PC-3 (cell line): ENCODE results near the gene LYRM9. TPM values are rescaled to one million over a fixed set of nuclear protein-coding genes. Genes with fewer than 3 reads are reported as not detected.

Experiments used
- ATAC-seq: fragments of 200-7000 bp; cut with Tn5 transposase; 2 replicates; pipeline ENCODE4 v1.9.1; 2020; ENCODE audit warnings: mild to moderate bottlenecking, moderate library complexity
- BruUV-seq: library from RNA; stranded (reverse); fragments of 400-500 nt; replicated peaks from 2 replicates; lab custom pipeline; 2021; lab: Mats Ljungman, UMichigan
- CTCF ChIA-PET: fragments of 300-600 bp; sonication (Branson Sonifier 250); formaldehyde crosslinking; loops from one replicate; lab custom pipeline; 2022; ENCODE audit warnings: antibody characterized with exemption; lab: Charles Lee
- POLR2A ChIA-PET: fragments of 300-600 bp; sonication (Branson Sonifier 250); formaldehyde crosslinking; loops from one replicate; lab custom pipeline; 2022; ENCODE audit warnings: antibody characterized with exemption; ENCODE audit not compliant: unreplicated experiment; lab: Charles Lee
- DNase-seq: peaks from one replicate; pipeline ENCODE4 v3.0.0-alpha.2; 2015
- H2AFZ ChIP-seq: fragments of 300-600 bp; sonication (generic); 2 replicates; pipeline ENCODE4 v1.6.0; 2016; ENCODE audit warnings: antibody characterized with exemption, low read length
- H3F3A ChIP-seq: fragments of 300-600 bp; sonication (generic); one replicate; pipeline ENCODE4 v1.6.0; 2017; ENCODE audit warnings: antibody characterized with exemption, low read length, control low read depth, mild to moderate bottlenecking; ENCODE audit not compliant: unreplicated experiment
- H3K27ac ChIP-seq: fragments of 300-600 bp; sonication (generic); 2 replicates; pipeline ENCODE4 v1.5.1; 2016; ENCODE audit warnings: mild to moderate bottlenecking, low read length
- H3K27me3 ChIP-seq: fragments of 300-600 bp; sonication (generic); 2 replicates; pipeline ENCODE4 v1.6.1; 2016; ENCODE audit warnings: low read length, mixed read lengths
- H3K36me3 ChIP-seq: fragments of 300-600 bp; sonication (generic); 2 replicates; pipeline ENCODE4 v1.6.1; 2016; ENCODE audit warnings: low read depth, mixed run types, low read length, mixed read lengths
- H3K4me1 ChIP-seq: fragments of 300-600 bp; sonication (generic); 2 replicates; pipeline ENCODE4 v1.5.1; 2016; ENCODE audit warnings: low read length; ENCODE audit not compliant: insufficient read depth
- H3K4me2 ChIP-seq: fragments of 300-600 bp; sonication (generic); 2 replicates; pipeline ENCODE4 v1.6.0; 2016; ENCODE audit warnings: low read length
- H3K4me3 ChIP-seq: fragments of 300-600 bp; sonication (generic); 2 replicates; pipeline ENCODE4 v1.5.1; 2016; ENCODE audit warnings: mild to moderate bottlenecking, low read length, mixed read lengths
- H3K79me2 ChIP-seq: fragments of 300-600 bp; sonication (generic); 2 replicates; pipeline ENCODE4 v1.6.1; 2017; ENCODE audit warnings: low read length, mixed read lengths
- H3K9ac ChIP-seq: fragments of 300-600 bp; sonication (generic); 2 replicates; pipeline ENCODE4 v1.6.0; 2016; ENCODE audit warnings: mild to moderate bottlenecking, low read length
- H3K9me2 ChIP-seq: fragments of 300-600 bp; sonication (generic); replicated peaks from 2 replicates; pipeline ENCODE4 v1.6.1; 2016; ENCODE audit warnings: mixed run types, low read length, mixed read lengths
- H3K9me3 ChIP-seq: fragments of 300-600 bp; sonication (generic); 2 replicates; pipeline ENCODE4 v1.6.1; 2016; ENCODE audit warnings: low read length, mixed read lengths
- H4K20me1 ChIP-seq: fragments of 300-600 bp; sonication (generic); 2 replicates; pipeline ENCODE4 v1.6.1; 2016; ENCODE audit warnings: low read length, mixed read lengths
- EZH2 ChIP-seq: fragments of 300-600 bp; sonication (generic); IDR thresholded peaks from one replicate; pipeline ENCODE4 v1.6.1; 2017; ENCODE audit warnings: antibody characterized with exemption, mild to moderate bottlenecking, low read length; ENCODE audit not compliant: unreplicated experiment
- EZH2phosphoT487 ChIP-seq: fragments of 300-600 bp; sonication (generic); IDR thresholded peaks from 2 replicates; pipeline ENCODE4 v1.6.1; 2018; ENCODE audit warnings: mild to moderate bottlenecking, antibody characterized with exemption, low read length, borderline replicate concordance
- intact Hi-C: fragments of 100-400 bp; cut with micrococcal nuclease; formaldehyde crosslinking; loops from 2 replicates; pipeline ENCODE4 v1.9.0; 2023
- total RNA-seq: library from RNA; depleted of rRNA; stranded (reverse); fragments of >200 nt; gene quantifications from 2 replicates; pipeline ENCODE4 v1.2.3, GENCODE V29; 2014
- TF ChIP-seq, protein P1 (sequence below): fragments of 300-600 bp; sonication (generic); conservative IDR thresholded peaks from 2 replicates; pipeline ENCODE4 v1.5.1; 2017; ENCODE audit warnings: antibody characterized with exemption, low read depth, mild to moderate bottlenecking, low read length

LYRM9 gene
- total RNA-seq, 1 experiment from 2014 or later = 0.58 TPM

DNA sequence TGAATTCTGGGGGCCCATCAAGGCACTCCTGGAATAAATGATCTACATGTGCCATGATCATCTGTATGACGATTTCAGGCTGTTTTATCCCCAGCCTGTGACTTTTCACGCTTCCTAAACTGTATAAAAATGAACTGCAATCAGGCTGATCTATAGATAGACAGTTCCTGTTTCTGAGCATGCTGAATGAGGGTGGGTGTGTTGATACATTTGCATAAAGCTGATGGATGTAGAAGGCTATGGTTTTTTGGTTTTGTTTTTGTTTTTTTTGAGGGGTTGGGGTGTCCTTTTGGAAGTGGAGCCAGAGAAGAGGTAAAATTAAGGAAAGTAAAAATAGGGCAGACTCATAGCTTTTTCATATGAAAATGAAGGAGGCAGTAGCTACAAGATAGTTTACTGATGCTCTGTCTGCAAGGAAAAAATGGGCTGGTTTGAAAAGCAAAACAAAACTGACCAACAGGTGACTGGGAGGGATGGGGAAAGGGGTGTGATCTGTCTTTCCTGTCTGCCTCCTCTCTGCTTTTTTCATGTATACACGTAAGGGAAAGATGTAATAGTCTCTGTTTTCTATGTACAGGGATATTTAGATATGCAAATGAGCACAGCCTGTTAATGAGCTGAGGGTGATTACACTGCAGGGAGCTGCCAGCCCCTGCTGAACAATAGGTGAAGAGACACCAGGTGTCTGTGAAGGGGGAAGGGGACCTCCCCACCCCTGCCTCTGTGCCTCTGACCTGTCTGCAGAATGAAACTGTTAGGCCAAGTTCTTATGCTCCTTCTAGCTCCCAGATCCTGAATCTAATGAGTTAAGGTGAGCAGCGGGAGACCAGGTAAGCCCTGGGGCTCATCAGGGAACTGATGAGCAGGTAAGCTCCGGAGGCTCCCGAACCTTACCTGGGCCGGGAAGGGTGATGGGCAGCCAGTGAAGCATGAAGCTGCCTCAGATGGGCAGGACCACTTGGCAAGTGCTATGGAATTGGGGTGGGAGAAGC lies 46.6 kb upstream of the LYRM9 start:
- Histone ChIP-seq H3F3A (no peaks in the 10 kb centered on the region), H3K79me2 (no peaks in the 10 kb centered on the region), H4K20me1 (no peaks in the 10 kb centered on the region), H2AFZ (no peak overlapping the region), H3K27me3 (peaks cover 8% of the 10 kb centered on the region), H3K4me2 (no peak overlapping the region), H3K36me3 (no peaks in the 10 kb centered on the region), H3K4me1 (no peaks in the 10 kb centered on the region), H3K9me3 (no peaks in the 10 kb centered on the region), H3K4me3 (no peak overlapping the region), H3K27ac (no peak overlapping the region), H3K9me2 (no peaks in the 10 kb centered on the region), H3K9ac (no peak overlapping the region)
- ChIA-PET POLR2A (no interaction called here), CTCF (no interaction called here)
- intact Hi-C loops = no loop called here
- BruUV-seq = no TSS peak
- DNase-seq (no peak), ATAC-seq (no peak)
- TF ChIP-seq, protein P1, sequence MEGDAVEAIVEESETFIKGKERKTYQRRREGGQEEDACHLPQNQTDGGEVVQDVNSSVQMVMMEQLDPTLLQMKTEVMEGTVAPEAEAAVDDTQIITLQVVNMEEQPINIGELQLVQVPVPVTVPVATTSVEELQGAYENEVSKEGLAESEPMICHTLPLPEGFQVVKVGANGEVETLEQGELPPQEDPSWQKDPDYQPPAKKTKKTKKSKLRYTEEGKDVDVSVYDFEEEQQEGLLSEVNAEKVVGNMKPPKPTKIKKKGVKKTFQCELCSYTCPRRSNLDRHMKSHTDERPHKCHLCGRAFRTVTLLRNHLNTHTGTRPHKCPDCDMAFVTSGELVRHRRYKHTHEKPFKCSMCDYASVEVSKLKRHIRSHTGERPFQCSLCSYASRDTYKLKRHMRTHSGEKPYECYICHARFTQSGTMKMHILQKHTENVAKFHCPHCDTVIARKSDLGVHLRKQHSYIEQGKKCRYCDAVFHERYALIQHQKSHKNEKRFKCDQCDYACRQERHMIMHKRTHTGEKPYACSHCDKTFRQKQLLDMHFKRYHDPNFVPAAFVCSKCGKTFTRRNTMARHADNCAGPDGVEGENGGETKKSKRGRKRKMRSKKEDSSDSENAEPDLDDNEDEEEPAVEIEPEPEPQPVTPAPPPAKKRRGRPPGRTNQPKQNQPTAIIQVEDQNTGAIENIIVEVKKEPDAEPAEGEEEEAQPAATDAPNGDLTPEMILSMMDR = no peak
- TF ChIP-seq EZH2phosphoT487 (no peak), EZH2 (no peak)

DNA sequence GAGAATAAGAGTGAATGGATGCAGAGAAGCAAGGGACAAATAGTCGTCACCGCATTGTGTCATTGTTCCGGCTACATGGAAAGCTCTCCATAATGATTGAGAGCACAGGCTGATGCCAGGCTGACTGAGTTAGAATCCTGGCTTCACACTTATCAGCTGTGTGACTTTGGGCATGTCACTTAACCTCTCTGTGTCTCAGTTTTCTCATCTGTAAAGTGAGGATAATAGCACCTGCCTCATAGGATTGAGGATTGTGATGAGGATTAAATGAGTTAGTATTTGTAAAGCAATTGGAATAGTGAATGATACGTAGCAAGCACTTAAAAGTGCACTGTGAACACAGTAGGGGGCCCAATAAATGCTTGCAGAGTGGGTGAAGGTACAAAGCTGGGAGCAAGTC lies 45.7 kb upstream of the LYRM9 start:
- no peak for ATAC-seq
- Histone ChIP-seq H3K9me2 (no peaks in the 10 kb centered on the region), H3F3A (no peaks in the 10 kb centered on the region), H3K27ac (no peak overlapping the region), H3K79me2 (no peaks in the 10 kb centered on the region), H3K4me2 (no peak overlapping the region), H3K4me1 (no peaks in the 10 kb centered on the region), H3K9ac (no peak overlapping the region), H2AFZ (no peak overlapping the region), H3K9me3 (no peaks in the 10 kb centered on the region), H3K4me3 (no peak overlapping the region), H3K36me3 (no peaks in the 10 kb centered on the region), H3K27me3 (peaks cover 8% of the 10 kb centered on the region), H4K20me1 (no peaks in the 10 kb centered on the region)
- POLR2A ChIA-PET = no interaction called here
- no TSS peak for BruUV-seq
- no peak for DNase-seq
- intact Hi-C loops = no loop called here
- TF ChIP-seq, protein P1 = no peak
- TF ChIP-seq EZH2phosphoT487 (no peak), EZH2 (no peak)
- CTCF ChIA-PET = no interaction called here

DNA sequence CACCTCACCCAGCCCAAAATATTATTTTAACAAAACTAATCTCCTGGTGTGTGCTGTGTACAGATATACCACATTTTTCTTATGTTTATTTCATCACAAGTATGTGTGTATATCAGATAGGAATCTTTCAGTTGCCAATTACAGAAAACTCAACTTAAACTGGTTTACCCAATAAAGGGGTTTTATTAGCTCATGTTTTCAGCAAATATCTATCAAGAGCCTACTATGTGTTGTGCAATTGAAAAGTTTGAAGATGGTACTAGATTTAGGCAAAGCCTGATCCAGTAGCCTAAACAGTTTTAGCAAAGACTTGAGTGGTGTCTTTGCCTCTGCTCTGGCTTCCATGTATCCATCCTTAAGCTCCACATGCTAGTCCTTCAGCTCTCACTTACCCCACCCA lies 45.1 kb upstream of the LYRM9 start:
- Histone ChIP-seq H3K36me3 (no peaks in the 10 kb centered on the region), H4K20me1 (no peaks in the 10 kb centered on the region), H3K9ac (no peak overlapping the region), H3K27me3 (peaks cover 8% of the 10 kb centered on the region), H3K9me3 (no peaks in the 10 kb centered on the region), H3K79me2 (no peaks in the 10 kb centered on the region), H3K4me1 (no peaks in the 10 kb centered on the region), H3K9me2 (no peaks in the 10 kb centered on the region), H3F3A (no peaks in the 10 kb centered on the region), H2AFZ (no peak overlapping the region), H3K4me2 (no peak overlapping the region), H3K4me3 (no peak overlapping the region), H3K27ac (no peak overlapping the region)
- TF ChIP-seq EZH2phosphoT487 (no peak), EZH2 (no peak)
- TF ChIP-seq, protein P1 = no peak
- DNase-seq (no peak), ATAC-seq (no peak)
- BruUV-seq = no TSS peak
- ChIA-PET POLR2A (no interaction called here), CTCF (no interaction called here)
- intact Hi-C loops = no loop called here
